HEK293T (cell line): ENCODE results near the gene NUAK1.

ENCODE experiments used
- ARNT ChIP-seq: fragments of 450-650 bp; IDR thresholded peaks from 2 replicates; pipeline ENCODE4 v1.6.1; 2017; ENCODE audit warnings: mild to moderate bottlenecking
- BHLHE40 ChIP-seq: fragments of 450-650 bp; IDR thresholded peaks from 2 replicates; pipeline ENCODE4 v1.6.1; 2016; ENCODE audit warnings: mild to moderate bottlenecking, moderate library complexity, borderline replicate concordance
- SP1 ChIP-seq: fragments of 450-650 bp; IDR thresholded peaks from 2 replicates; pipeline ENCODE4 v1.6.1; 2017
- SUZ12 ChIP-seq: fragments of 450-650 bp; IDR thresholded peaks from 2 replicates; pipeline ENCODE4 v1.6.1; 2016; ENCODE audit warnings: mild to moderate bottlenecking
- ZNF384 ChIP-seq: fragments of 450-650 bp; IDR thresholded peaks from 2 replicates; pipeline ENCODE4 v1.6.1; 2016

GRCh38 chr12:106088246-106088808 is 50.4 kb downstream of the NUAK1 start:
- TF ChIP-seq ARNT, result no peak
- no peak for TF ChIP-seq SUZ12
- TF ChIP-seq ZNF384, result no peak
- no peak for TF ChIP-seq SP1
- TF ChIP-seq BHLHE40, result no peak
